ENCODE measurements around the gene DYSF. TPM values are rescaled to one million over a fixed set of nuclear protein-coding genes. Genes with fewer than 3 reads are reported as not detected.

Gene DYSF
- total RNA-seq, 1 experiment from 2014 or later = 2.2 TPM

DNA sequence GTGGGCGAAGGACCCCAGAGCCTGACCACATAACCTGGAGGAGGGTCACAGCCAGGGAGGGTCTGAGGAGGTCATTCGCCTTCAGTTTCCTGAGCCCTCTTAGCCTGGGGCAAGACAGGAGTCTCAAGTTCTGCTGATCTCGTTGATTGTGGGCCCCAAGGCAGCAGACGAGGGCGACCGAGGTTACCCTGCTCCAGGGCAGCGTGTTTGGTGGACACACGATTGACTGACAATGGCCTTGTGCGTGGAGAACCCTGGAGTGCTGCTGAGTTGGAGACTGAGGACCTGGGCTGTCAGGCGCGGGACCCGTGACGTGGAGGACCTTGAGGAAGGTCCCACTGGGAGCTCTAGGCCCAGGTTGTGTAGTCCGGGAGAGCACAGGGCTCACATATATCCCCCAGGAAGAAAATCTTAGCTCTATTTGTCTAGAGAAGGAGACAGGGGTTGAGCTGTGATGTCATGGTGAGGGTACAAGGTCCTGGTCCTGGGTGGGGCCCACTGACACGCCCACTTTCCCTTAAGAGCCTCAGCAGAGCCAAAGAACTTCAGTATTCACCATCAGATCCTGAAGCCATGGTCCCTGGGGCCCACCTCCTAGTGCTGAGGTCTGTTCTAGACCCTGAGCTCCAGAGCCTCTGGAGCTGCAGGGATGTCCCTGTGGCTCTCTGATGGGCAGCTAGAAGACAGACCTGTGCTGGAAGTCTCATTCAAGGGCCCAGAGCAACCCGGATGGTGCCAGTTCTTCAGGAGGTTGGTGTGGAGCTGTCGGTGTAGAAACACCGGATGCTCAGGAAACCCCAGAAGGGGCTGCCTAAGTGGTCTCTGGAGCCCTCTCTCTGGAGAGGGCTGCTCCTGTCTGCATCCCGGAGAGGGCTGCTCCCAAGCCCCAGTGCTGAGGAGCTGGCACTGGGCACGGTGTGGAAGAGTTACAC lies 53.1 kb downstream of the DYSF start:
- no peak for DNase-seq
- Mint-ChIP-seq H3K27ac (ENCODE audit: unreplicated experiment) (no peak overlapping the region), H3K36me3 (ENCODE audit: insufficient read depth, unreplicated experiment) (no peaks in the 10 kb centered on the region), H3K4me3 (ENCODE audit: unreplicated experiment) (no peak overlapping the region), H3K27me3 (ENCODE audit: insufficient read depth, unreplicated experiment) (no peaks in the 10 kb centered on the region), H3K9me3 (ENCODE audit: unreplicated experiment) (no peaks in the 10 kb centered on the region), H3K4me1 (ENCODE audit: low read depth, unreplicated experiment) (no peaks in the 10 kb centered on the region)
- POLR2A ChIA-PET = no interaction called here
- H3K4me1 ChIP-seq = no peaks in the 10 kb centered on the region
- no peak overlapping the region for H3K4me3 ChIP-seq (ENCODE audit: low read depth, low read length)
- H3K36me3 ChIP-seq (ENCODE audit: control insufficient read depth, insufficient read depth, low read length) = no peaks in the 10 kb centered on the region
- no peak for TF ChIP-seq CTCF (IDR thresholded peaks at IDR 0.05; ENCODE audit: insufficient read depth in 1 of 2, low read depth in 1 of 2, low read length in 1 of 2, severe bottlenecking in 1 of 2, unreplicated experiment in 1 of 2)
- no TSS peak for BruUV-seq (replicated peaks)
- H3K9me3 ChIP-seq = no peaks in the 10 kb centered on the region
- intact Hi-C loops (cut with micrococcal nuclease; ENCODE audit: unreplicated experiment) = no loop called here
- CTCF ChIA-PET = interaction anchor here (1.5 kb wide), 1 partner anchor 207 kb away, joined by 5 read pairs; no protein-coding TSS in a partner anchor
- no peaks in the 10 kb centered on the region for H3K27me3 ChIP-seq (replicated peaks; ENCODE audit: control insufficient read depth, insufficient read depth, low read length)

DNA sequence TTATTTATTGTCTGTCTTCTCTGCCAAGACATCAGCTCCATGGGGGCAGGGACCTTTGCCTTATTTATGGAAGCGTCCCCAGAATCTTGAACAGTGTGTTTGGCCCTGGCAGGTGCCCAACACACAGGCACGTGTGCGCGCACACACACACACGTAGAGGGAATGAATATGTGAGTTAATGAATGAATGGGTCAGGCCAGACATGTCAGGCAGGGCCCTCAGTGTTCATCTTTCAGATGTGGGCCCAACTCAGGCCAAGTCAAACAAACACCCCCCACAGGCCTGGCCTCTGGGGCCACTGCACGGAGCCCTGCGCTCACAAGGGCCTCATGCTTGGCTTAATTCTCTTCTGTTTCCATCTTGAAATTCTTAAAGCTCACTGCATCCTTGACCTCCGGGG lies 54.1 kb downstream of the DYSF start:
- Histone ChIP-seq H3K27me3 (replicated peaks; ENCODE audit: control insufficient read depth, insufficient read depth, low read length) (no peaks in the 10 kb centered on the region), H3K9me3 (no peaks in the 10 kb centered on the region), H3K4me1 (no peaks in the 10 kb centered on the region), H3K4me3 (ENCODE audit: low read depth, low read length) (no peak overlapping the region), H3K36me3 (ENCODE audit: control insufficient read depth, insufficient read depth, low read length) (no peaks in the 10 kb centered on the region)
- intact Hi-C loops (cut with micrococcal nuclease; ENCODE audit: unreplicated experiment) = no loop called here
- Mint-ChIP-seq H3K4me3 (ENCODE audit: unreplicated experiment) (no peak overlapping the region), H3K27me3 (ENCODE audit: insufficient read depth, unreplicated experiment) (no peaks in the 10 kb centered on the region), H3K4me1 (ENCODE audit: low read depth, unreplicated experiment) (no peaks in the 10 kb centered on the region), H3K27ac (ENCODE audit: unreplicated experiment) (no peak overlapping the region), H3K9me3 (ENCODE audit: unreplicated experiment) (no peaks in the 10 kb centered on the region), H3K36me3 (ENCODE audit: insufficient read depth, unreplicated experiment) (no peaks in the 10 kb centered on the region)
- DNase-seq = no peak
- ChIA-PET POLR2A (no interaction called here), CTCF (interaction anchor here (1.5 to 3.2 kb wide), 2 partner anchors 176 to 208 kb away, joined by 5 to 19 read pairs; partner anchors contain the start of gene ZNF638)
- TF ChIP-seq CTCF (IDR thresholded peaks at IDR 0.05; ENCODE audit: insufficient read depth in 1 of 2, low read depth in 1 of 2, low read length in 1 of 2, severe bottlenecking in 1 of 2, unreplicated experiment in 1 of 2) = no peak
- BruUV-seq (replicated peaks) = no TSS peak

- H3K27ac Mint-ChIP-seq (ENCODE audit: unreplicated experiment) = no peak overlapping the region
- ChIA-PET POLR2A (no interaction called here), CTCF (interaction anchor here (0.7 to 3.5 kb wide), 12 partner anchors 16 to 286 kb away, joined by 3 to 108 read pairs (median 4); partner anchors contain the start of genes DYSF, PAIP2B and ZNF638)
- H3K4me1 Mint-ChIP-seq (ENCODE audit: low read depth, unreplicated experiment) = no peaks in the 10 kb centered on the region
- intact Hi-C loops (cut with micrococcal nuclease; ENCODE audit: unreplicated experiment) = loop anchor here (1.0 to 2.0 kb wide), 5 partner anchors 49 to 353 kb away; partner anchors contain the start of gene DYSF
- H3K27me3 Mint-ChIP-seq (ENCODE audit: insufficient read depth, unreplicated experiment) = peaks cover 11% of the 10 kb centered on the region
- no peak overlapping the region for H3K4me3 Mint-ChIP-seq (ENCODE audit: unreplicated experiment)
- no TSS peak for BruUV-seq (replicated peaks)
- no peaks in the 10 kb centered on the region for H3K36me3 Mint-ChIP-seq (ENCODE audit: insufficient read depth, unreplicated experiment)
- Histone ChIP-seq H3K4me1 (no peaks in the 10 kb centered on the region), H3K4me3 (ENCODE audit: low read depth, low read length) (no peak overlapping the region), H3K27me3 (replicated peaks; ENCODE audit: control insufficient read depth, insufficient read depth, low read length) (no peaks in the 10 kb centered on the region), H3K36me3 (ENCODE audit: control insufficient read depth, insufficient read depth, low read length) (no peaks in the 10 kb centered on the region), H3K9me3 (no peaks in the 10 kb centered on the region)
- peak; percentile 77 to 82 for DNase-seq
- TF ChIP-seq CTCF (IDR thresholded peaks at IDR 0.05; ENCODE audit: insufficient read depth in 1 of 2, low read depth in 1 of 2, low read length in 1 of 2, severe bottlenecking in 1 of 2, unreplicated experiment in 1 of 2) = peak; percentile 91 to 92
- H3K9me3 Mint-ChIP-seq (ENCODE audit: unreplicated experiment) = no peaks in the 10 kb centered on the region
These were observed 56.9 kb downstream of the DYSF start for GRCh38 chr2:71510196-71510807.

Data from Caco-2 (cell line).